Measurements from ENCODE around the gene CAMK1D. TPM values are rescaled to one million over a fixed set of nuclear protein-coding genes. Genes with fewer than 3 reads are reported as not detected.

CAMK1D gene
- total RNA-seq, 1 donor from 2014 or later = 1.8 TPM

GRCh38 chr10:12344375-12345110 lies 4.8 kb upstream of the CAMK1D start:
- FAIRE-seq (no peak), DNase-seq (ENCODE audit: low read depth) (no peak)
- no peaks in the 10 kb centered on the region for H3K36me3 ChIP-seq (ENCODE audit: control insufficient read depth, insufficient read depth, low read length)

GRCh38 chr10:12346707-12347106 lies 2.6 kb upstream of the CAMK1D start:
- no peak for TF ChIP-seq CTCF (IDR thresholded peaks at IDR 0.05; ENCODE audit: insufficient read depth, low read length, severe bottlenecking)
- Histone ChIP-seq H3K27me3 (ENCODE audit: control insufficient read depth, insufficient read depth, low read length) (peaks cover 4% of the 10 kb centered on the region), H3K36me3 (ENCODE audit: control insufficient read depth, insufficient read depth, low read length) (no peaks in the 10 kb centered on the region), H3K4me3 (ENCODE audit: low read depth, low read length) (no peak overlapping the region)
- DNase-seq (ENCODE audit: low read depth) (no peak), FAIRE-seq (no peak)

More at GRCh38 chr10:12344375-12345110, 4.8 kb upstream of the CAMK1D start:
- no peak for TF ChIP-seq CTCF (IDR thresholded peaks at IDR 0.05; ENCODE audit: insufficient read depth, low read length, severe bottlenecking)
- Histone ChIP-seq H3K27me3 (ENCODE audit: control insufficient read depth, insufficient read depth, low read length) (peaks cover 5% of the 10 kb centered on the region), H3K4me3 (ENCODE audit: low read depth, low read length) (no peak overlapping the region)

- DNase-seq (ENCODE audit: low read depth) = no peak
- FAIRE-seq = no peak
- no peak for TF ChIP-seq CTCF (IDR thresholded peaks at IDR 0.05; ENCODE audit: insufficient read depth, low read length, severe bottlenecking)
- H3K4me3 ChIP-seq (ENCODE audit: low read depth, low read length) = peak overlapping the region; percentile 68
- H3K27me3 ChIP-seq (ENCODE audit: control insufficient read depth, insufficient read depth, low read length) = peaks cover 4% of the 10 kb centered on the region
- H3K36me3 ChIP-seq (ENCODE audit: control insufficient read depth, insufficient read depth, low read length) = no peaks in the 10 kb centered on the region
These were observed 965 bp upstream of the CAMK1D start for GRCh38 chr10:12348294-12348869.

- peak overlapping the region; percentile 68 for H3K4me3 ChIP-seq (ENCODE audit: low read depth, low read length)
- no peaks in the 10 kb centered on the region for H3K36me3 ChIP-seq (ENCODE audit: control insufficient read depth, insufficient read depth, low read length)
- DNase-seq (ENCODE audit: low read depth) (no peak), FAIRE-seq (no peak)
- no peak for TF ChIP-seq CTCF (IDR thresholded peaks at IDR 0.05; ENCODE audit: insufficient read depth, low read length, severe bottlenecking)
- peaks cover 4% of the 10 kb centered on the region for H3K27me3 ChIP-seq (ENCODE audit: control insufficient read depth, insufficient read depth, low read length)
These were observed 351 bp downstream of the CAMK1D start for GRCh38 chr10:12349629-12350166.

- DNase-seq (ENCODE audit: low read depth) (peak; percentile 29), FAIRE-seq (peak; percentile 23)
- peaks cover 4% of the 10 kb centered on the region for H3K27me3 ChIP-seq (ENCODE audit: control insufficient read depth, insufficient read depth, low read length)
- no peaks in the 10 kb centered on the region for H3K36me3 ChIP-seq (ENCODE audit: control insufficient read depth, insufficient read depth, low read length)
- no peak for TF ChIP-seq CTCF (IDR thresholded peaks at IDR 0.05; ENCODE audit: insufficient read depth, low read length, severe bottlenecking)
- H3K4me3 ChIP-seq (ENCODE audit: low read depth, low read length) = peak overlapping the region; percentile 68
These were observed 973 bp downstream of the CAMK1D start for GRCh38 chr10:12350167-12350872.

All from bronchial epithelial cell (primary cell).